Limb (tissue), 2 donors: ENCODE measurements around the gene VIP.

Source experiments
- DNase-seq, 2 donors: peaks; one replicate each; pipeline ENCODE4 v3.0.0-alpha.2; 2016; ENCODE audit errors: extremely low spot score in 2 of 2

VIP gene

DNA sequence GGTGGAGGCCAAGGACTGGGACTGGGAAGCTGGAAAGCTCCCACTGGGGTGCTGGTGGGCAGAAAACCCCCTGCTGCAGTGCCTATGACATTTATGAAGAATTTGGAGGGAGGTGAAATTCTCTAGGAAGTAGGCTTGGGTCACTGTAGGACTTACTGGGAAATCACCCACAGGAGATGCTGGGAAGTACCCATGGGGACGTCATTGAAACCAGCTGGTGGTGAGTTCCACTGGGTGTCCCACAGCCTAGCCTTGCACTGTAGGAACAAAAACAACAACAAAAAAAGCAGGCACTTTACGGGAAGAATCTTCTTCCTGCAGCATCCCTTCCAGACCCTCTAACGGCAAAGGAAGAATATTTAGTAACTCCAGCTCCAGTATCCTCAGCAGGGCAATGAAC lies 26.2 kb downstream of the VIP start:
- no peak for DNase-seq

DNA sequence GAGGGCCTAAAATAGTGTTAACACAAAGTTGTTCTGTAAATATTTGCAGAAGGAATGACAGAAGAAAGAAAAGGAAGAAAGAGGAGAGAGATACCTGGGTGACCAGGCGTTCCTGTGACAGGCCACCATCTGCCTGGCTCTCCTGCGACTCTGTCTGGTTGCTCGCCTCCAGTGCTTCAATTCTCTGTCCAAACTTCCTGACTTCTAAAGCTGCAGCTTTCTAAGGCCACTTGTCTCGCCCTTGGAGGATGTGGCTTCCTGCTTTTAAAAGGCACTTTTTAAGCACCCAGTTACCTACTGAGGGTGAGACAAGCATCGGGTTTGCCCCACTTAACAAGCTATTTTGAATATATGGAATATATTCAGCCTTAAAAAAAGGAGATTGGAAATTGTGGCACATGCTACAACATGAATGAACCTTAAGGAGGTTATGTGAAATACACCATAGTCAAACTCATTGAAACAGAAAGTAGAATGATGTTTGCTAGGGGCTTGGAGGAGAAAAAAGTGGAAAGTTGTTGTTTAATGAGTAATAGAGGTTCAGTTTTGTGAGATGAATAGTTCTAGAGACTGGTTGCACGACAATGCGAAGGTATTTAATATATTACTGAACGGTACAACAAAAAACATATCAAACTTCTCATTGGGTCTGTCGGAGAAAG lies 32.8 kb downstream of the VIP start:
- no peak for DNase-seq

- DNase-seq = no peak
These were observed 44.1 kb downstream of the VIP start for GRCh38 chr6:152794696-152795095.

DNA sequence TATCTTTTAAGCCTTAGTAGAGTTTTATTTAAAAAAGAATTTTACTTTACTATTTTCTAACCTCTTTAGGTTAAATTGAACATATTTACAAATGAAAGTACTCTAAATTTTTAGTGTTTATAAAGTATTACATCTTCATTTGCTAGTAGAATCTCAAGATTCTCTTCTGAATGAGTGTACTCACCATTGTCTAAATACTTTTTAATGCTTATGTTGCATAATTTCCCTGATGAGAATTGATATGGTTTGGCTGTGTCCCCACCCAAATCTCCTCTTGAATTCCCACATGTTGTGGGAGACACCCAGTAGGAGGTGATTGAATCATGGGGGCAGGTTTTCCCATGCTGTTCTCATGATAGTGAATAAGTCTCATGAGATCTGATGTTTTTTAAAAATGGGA lies 53.6 kb downstream of the VIP start:
- DNase-seq = no peak
